SK-N-SH (cell line): ENCODE data around the gene PLK1. TPM values are rescaled to one million over a fixed set of nuclear protein-coding genes. Genes with fewer than 3 reads are reported as not detected.
A peak's percentile ranks its signal among the peaks of the same experiment; 100 is the strongest.

Experiments
- CTCF ChIA-PET: fragments of 300-600, 350-600 bp; formaldehyde crosslinking; extraction: SDS; loops from one replicate; lab custom pipeline; 2021; lab: Yijun Ruan, JAX
- POLR2A ChIA-PET: fragments of 350-600 bp; sonication (Branson Sonifier 250); formaldehyde crosslinking; extraction: SDS; loops from one replicate; lab custom pipeline; 2020; ENCODE audit warnings: antibody characterized with exemption, inconsistent platforms; lab: Yijun Ruan, JAX
- DNase-seq: peaks from one replicate; pipeline ENCODE4 v3.0.0; 2012
- H2AFZ ChIP-seq: fragments of 200-600 bp; sonication (generic); 2 replicates; pipeline ENCODE4 v1.8.1; 2016; ENCODE audit warnings: antibody characterized with exemption, mild to moderate bottlenecking, low read depth
- H3F3A ChIP-seq: fragments of 200-600 bp; sonication (generic); replicated peaks from 2 replicates; pipeline ENCODE3; 2016; ENCODE audit warnings: antibody characterized with exemption, mild to moderate bottlenecking; ENCODE audit not compliant: insufficient read depth
- H3K27ac ChIP-seq, 2 experiments: fragments of 200-500 bp in 1 of 2; fragments of 200-600 bp in 1 of 2; sonication (Bioruptor generic) in 1 of 2; sonication (generic), shearing (Covaris generic) in 1 of 2; 2 replicates each; pipeline versions ENCODE4 v1.5.1 to v1.6.1; 2014 to 2016; ENCODE audit warnings: low read depth in 2 of 2, inconsistent platforms in 1 of 2, low read length in 1 of 2, mild to moderate bottlenecking in 1 of 2, mixed read lengths in 1 of 2
- H3K27me3 ChIP-seq: fragments of 200-600 bp; sonication (generic), shearing (Covaris generic); 2 replicates; pipeline ENCODE4 v1.6.1; 2016; ENCODE audit warnings: mixed run types; ENCODE audit not compliant: insufficient read depth
- H3K36me3 ChIP-seq, 2 experiments: fragments of 200-500 bp in 1 of 2; fragments of 200-600 bp in 1 of 2; sonication (Bioruptor generic) in 1 of 2; sonication (generic) in 1 of 2; replicated peaks in 1 of 2; 2 replicates each; pipeline versions ENCODE3 to v1.5.1; 2014 to 2016; ENCODE audit warnings: low read length in 1 of 2, mild to moderate bottlenecking in 1 of 2; ENCODE audit not compliant: insufficient read depth in 2 of 2, control insufficient read depth in 1 of 2
- H3K4me1 ChIP-seq, 2 experiments: fragments of 200-500 bp in 1 of 2; fragments of 200-600 bp in 1 of 2; sonication (Bioruptor generic) in 1 of 2; sonication (generic), shearing (Covaris generic) in 1 of 2; 2 replicates each; pipeline versions ENCODE4 v1.5.1 to v1.6.1; 2014 to 2016; ENCODE audit warnings: low read depth in 1 of 2, low read length in 1 of 2, mixed run types in 1 of 2; ENCODE audit not compliant: insufficient read depth in 2 of 2, control insufficient read depth in 1 of 2
- H3K4me2 ChIP-seq: fragments of 200-600 bp; sonication (generic), shearing (Covaris generic); 2 replicates; pipeline ENCODE4 v1.6.1; 2017; ENCODE audit warnings: mixed run types
- H3K4me3 ChIP-seq, 2 experiments: fragments of 200-500 bp in 1 of 2; fragments of 200-600 bp in 1 of 2; sonication (Bioruptor generic) in 1 of 2; sonication (generic), shearing (Covaris generic) in 1 of 2; 2 replicates each; pipeline versions ENCODE4 v1.5.1 to v1.8.1; 2014 to 2016; ENCODE audit warnings: low read depth in 2 of 2, inconsistent platforms in 1 of 2, low read length in 1 of 2, mild to moderate bottlenecking in 1 of 2, mixed read lengths in 1 of 2, moderate library complexity in 1 of 2
- H3K79me2 ChIP-seq: fragments of 200-600 bp; sonication (generic); 2 replicates; pipeline ENCODE4 v1.8.1; 2017; ENCODE audit warnings: mild to moderate bottlenecking; ENCODE audit not compliant: insufficient read depth
- H3K9ac ChIP-seq: fragments of 200-600 bp; sonication (generic); 2 replicates; pipeline ENCODE4 v1.6.1; 2017; ENCODE audit warnings: mixed run types
- H3K9me2 ChIP-seq: fragments of 200-600 bp; sonication (generic); 2 replicates; pipeline ENCODE4 v1.6.1; 2017; ENCODE audit warnings: mixed run types
- H3K9me3 ChIP-seq: fragments of 200-600 bp; sonication (generic); 2 replicates; pipeline ENCODE4 v1.6.1; 2017; ENCODE audit warnings: mixed run types, mild to moderate bottlenecking, moderate library complexity
- H4K20me1 ChIP-seq: fragments of 200-600 bp; sonication (generic); 2 replicates; pipeline ENCODE4 v1.6.1; 2017; ENCODE audit warnings: mild to moderate bottlenecking, mixed run types; ENCODE audit not compliant: insufficient read depth
- CHD2 ChIP-seq: fragments of 150-350 bp; IDR thresholded peaks from 2 replicates; pipeline ENCODE4 v1.6.1; 2018; ENCODE audit warnings: low read length; ENCODE audit not compliant: partially characterized antibody
- EP300 ChIP-seq, 2 experiments: IDR thresholded peaks; 2 replicates each; pipeline versions ENCODE4 v1.4.0 to v1.6.1; 2012; ENCODE audit warnings: borderline replicate concordance in 1 of 2, low read depth in 1 of 2, low read length in 1 of 2
- FOXM1 ChIP-seq: IDR thresholded peaks from 2 replicates; pipeline ENCODE4 v1.4.0; 2012; ENCODE audit warnings: low read depth, mild to moderate bottlenecking
- GATA2 ChIP-seq: sonication (generic); formaldehyde crosslinking; IDR thresholded peaks from 2 replicates; pipeline ENCODE4 v1.5.0; 2020; ENCODE audit warnings: mild to moderate bottlenecking, missing genetic modification reagents
- MXI1 ChIP-seq: IDR thresholded peaks from 2 replicates; pipeline ENCODE4 v1.6.1; 2012; ENCODE audit warnings: mild to moderate bottlenecking, low read depth, low read length, improper control_type of control experiment
- NFIC ChIP-seq: IDR thresholded peaks from 2 replicates; pipeline ENCODE4 v1.4.0; 2012; ENCODE audit warnings: borderline replicate concordance
- NRF1 ChIP-seq: IDR thresholded peaks from 2 replicates; pipeline ENCODE4 v1.6.1; 2012; ENCODE audit warnings: low read depth, mild to moderate bottlenecking, low read length
- POLR2AphosphoS5 ChIP-seq: IDR thresholded peaks from 2 replicates; pipeline ENCODE4 v1.6.1; 2012; ENCODE audit warnings: low read depth, low read length
- RAD21 ChIP-seq: IDR thresholded peaks from 2 replicates; pipeline ENCODE4 v1.6.1; 2012; ENCODE audit warnings: mild to moderate bottlenecking, low read length
- RCOR1 ChIP-seq: fragments of 150-350 bp; IDR thresholded peaks from 2 replicates; pipeline ENCODE4 v1.6.1; 2017; ENCODE audit warnings: antibody characterized with exemption, low read length
- SIN3A ChIP-seq: IDR thresholded peaks from 2 replicates; pipeline ENCODE4 v1.6.1; 2012; ENCODE audit warnings: low read depth, mild to moderate bottlenecking, low read length, moderate library complexity, borderline replicate concordance
- TAF1 ChIP-seq: IDR thresholded peaks from 2 replicates; pipeline ENCODE4 v1.6.1; 2012; ENCODE audit warnings: low read depth, mild to moderate bottlenecking, low read length, moderate library complexity, borderline replicate concordance
- TCF12 ChIP-seq: IDR thresholded peaks from 2 replicates; pipeline ENCODE4 v1.4.0; 2012
- YY1 ChIP-seq: IDR thresholded peaks from 2 replicates; pipeline ENCODE4 v1.4.0; 2012; ENCODE audit warnings: low read depth, mild to moderate bottlenecking
- WGBS: methylation state at CpG from one replicate; pipeline ENCODE4 v1.1.6; 2017; ENCODE audit warnings: low lambda C conversion rate; 5-methylcytosine and 5-hydroxymethylcytosine counted together
- polyA plus RNA-seq, 3 experiments: library from polyadenylated mRNA; depleted of rRNA; stranded (reverse); fragments of >200 nt; gene quantifications; 2 replicates each; pipeline ENCODE4 v1.2.3, GENCODE V29; 2012
- TF ChIP-seq, protein P1 (sequence below): IDR thresholded peaks from 2 replicates; pipeline ENCODE4 v1.4.0; 2012; ENCODE audit warnings: low read depth
- TF ChIP-seq, protein P2 (sequence below): fragments of 150-350 bp; IDR thresholded peaks from 2 replicates; pipeline ENCODE4 v1.6.1; 2017; ENCODE audit warnings: antibody characterized with exemption, low read length, low read depth, borderline replicate concordance
- TF ChIP-seq, protein P3 (sequence below): IDR thresholded peaks from 2 replicates; pipeline ENCODE4 v1.6.1; 2012; ENCODE audit warnings: mild to moderate bottlenecking, low read depth, low read length, moderate library complexity
- TF ChIP-seq, protein P4 (sequence below): fragments of 200-600 bp; sonication (generic); IDR thresholded peaks from 2 replicates; pipeline ENCODE4 v1.6.1; 2017; ENCODE audit warnings: antibody characterized with exemption, mild to moderate bottlenecking, moderate library complexity
- TF ChIP-seq, protein P5 (sequence below): IDR thresholded peaks from 2 replicates; pipeline ENCODE4; 2012

The PLK1 gene
- polyA plus RNA-seq (2012; rRNA removed): 31.4 and 68.7 TPM in 2 replicates
- 27.2 and 38.1 TPM in 2 replicates for polyA plus RNA-seq (2012; cell fraction: cytosol; rRNA removed)
- 60.5 and 79.2 TPM in 2 replicates for polyA plus RNA-seq (2012; cell fraction: nucleus; rRNA removed)

DNA sequence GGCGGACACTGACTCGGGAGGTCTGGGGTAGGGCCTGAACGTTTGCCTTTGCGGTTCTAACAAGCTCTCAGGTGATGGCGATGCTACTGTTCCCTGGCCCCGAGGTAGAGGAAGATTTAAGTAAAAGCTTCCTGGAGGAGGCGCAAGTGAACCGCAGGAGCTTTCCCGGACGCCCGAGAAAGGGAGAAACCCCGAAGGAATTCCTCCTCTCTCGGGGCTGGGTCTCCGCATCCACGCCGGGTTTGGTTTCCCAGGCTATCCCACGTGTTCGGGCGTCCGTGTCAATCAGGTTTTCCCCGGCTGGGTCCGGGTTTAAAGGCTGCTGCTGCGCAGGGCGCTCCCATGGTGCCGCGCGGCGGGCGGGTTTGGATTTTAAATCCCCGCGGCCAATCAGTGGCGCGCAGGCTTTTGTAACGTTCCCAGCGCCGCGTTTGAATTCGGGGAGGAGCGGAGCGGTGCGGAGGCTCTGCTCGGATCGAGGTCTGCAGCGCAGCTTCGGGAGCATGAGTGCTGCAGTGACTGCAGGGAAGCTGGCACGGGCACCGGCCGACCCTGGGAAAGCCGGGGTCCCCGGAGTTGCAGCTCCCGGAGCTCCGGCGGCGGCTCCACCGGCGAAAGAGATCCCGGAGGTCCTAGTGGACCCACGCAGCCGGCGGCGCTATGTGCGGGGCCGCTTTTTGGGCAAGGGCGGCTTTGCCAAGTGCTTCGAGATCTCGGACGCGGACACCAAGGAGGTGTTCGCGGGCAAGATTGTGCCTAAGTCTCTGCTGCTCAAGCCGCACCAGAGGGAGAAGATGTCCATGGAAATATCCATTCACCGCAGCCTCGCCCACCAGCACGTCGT is at the start of gene PLK1:
PLK1 (plus strand) TSS at position 460 of the 844 bp plus-strand sequence; CDS start at position 504, 44 bp downstream.
- DNase-seq: peak; percentile 92
- Histone ChIP-seq H3K27me3 (no peaks in the 10 kb centered on the region), H3K79me2 (peaks cover 60% of the 10 kb centered on the region), H2AFZ (peak within 1 kb of the TSS; percentile 81; the same call in 1 of the 2 replicates), H3F3A (peaks cover 11% of the 10 kb centered on the region), H3K9me2 (no peaks in the 10 kb centered on the region), H3K4me1 (peaks cover 17 to 25% of the 10 kb centered on the region in 2 experiments; a peak in 2 of 4 replicates), H4K20me1 (peaks cover 23% of the 10 kb centered on the region), H3K9ac (peak within 1 kb of the TSS; percentile 88), H3K27ac (peak within 1 kb of the TSS; percentile 34 to 48; a peak in 3 of 4 replicates), H3K4me3 (peak within 1 kb of the TSS; percentile 73 to 77), H3K36me3 (peaks cover 28% of the 10 kb centered on the region in 2 experiments), H3K9me3 (no peaks in the 10 kb centered on the region), H3K4me2 (peak within 1 kb of the TSS; percentile 98)
- ChIA-PET POLR2A (interaction anchor here (0.7 to 2.0 kb wide), 2 partner anchors 11 to 358 kb away, joined by 3 to 9 read pairs; no protein-coding TSS in a partner anchor), CTCF (interaction anchor here (0.7 to 3.1 kb wide), 7 partner anchors 10 to 358 kb away, joined by 3 to 19 read pairs (median 3); partner anchors contain the start of genes DCTN5, PALB2 and UBFD1)
- TF ChIP-seq POLR2AphosphoS5 (peak; percentile 57), GATA2 (CRISPR knock-in tag) (no peak), YY1 (no peak), CHD2 (peak; percentile 80), MXI1 (peak; percentile 99), RAD21 (peak; percentile 27; the same call in 1 of the 2 replicates), RCOR1 (0 out of 2 replicates have a peak, but pooled peaks have one; percentile 31), FOXM1 (peak; percentile 99), NRF1 (peak; percentile 66), TCF12 (0 out of 2 replicates have a peak, but pooled peaks have one; percentile 9), SIN3A (peak; percentile 99), EP300 (IDR thresholded peaks at IDR 0.05; ENCODE audit: borderline replicate concordance in 1 of 2, low read depth in 1 of 2, low read length in 1 of 2) (peak in 1 of 2 experiments; percentile 37; a peak in 1 of 4 replicates), NFIC (no peak), TAF1 (peak; percentile 81)
- TF ChIP-seq, protein P1, sequence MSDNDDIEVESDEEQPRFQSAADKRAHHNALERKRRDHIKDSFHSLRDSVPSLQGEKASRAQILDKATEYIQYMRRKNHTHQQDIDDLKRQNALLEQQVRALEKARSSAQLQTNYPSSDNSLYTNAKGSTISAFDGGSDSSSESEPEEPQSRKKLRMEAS: peak; percentile 92
- TF ChIP-seq, protein P2, sequence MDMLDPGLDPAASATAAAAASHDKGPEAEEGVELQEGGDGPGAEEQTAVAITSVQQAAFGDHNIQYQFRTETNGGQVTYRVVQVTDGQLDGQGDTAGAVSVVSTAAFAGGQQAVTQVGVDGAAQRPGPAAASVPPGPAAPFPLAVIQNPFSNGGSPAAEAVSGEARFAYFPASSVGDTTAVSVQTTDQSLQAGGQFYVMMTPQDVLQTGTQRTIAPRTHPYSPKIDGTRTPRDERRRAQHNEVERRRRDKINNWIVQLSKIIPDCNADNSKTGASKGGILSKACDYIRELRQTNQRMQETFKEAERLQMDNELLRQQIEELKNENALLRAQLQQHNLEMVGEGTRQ: no peak
- TF ChIP-seq, protein P3, sequence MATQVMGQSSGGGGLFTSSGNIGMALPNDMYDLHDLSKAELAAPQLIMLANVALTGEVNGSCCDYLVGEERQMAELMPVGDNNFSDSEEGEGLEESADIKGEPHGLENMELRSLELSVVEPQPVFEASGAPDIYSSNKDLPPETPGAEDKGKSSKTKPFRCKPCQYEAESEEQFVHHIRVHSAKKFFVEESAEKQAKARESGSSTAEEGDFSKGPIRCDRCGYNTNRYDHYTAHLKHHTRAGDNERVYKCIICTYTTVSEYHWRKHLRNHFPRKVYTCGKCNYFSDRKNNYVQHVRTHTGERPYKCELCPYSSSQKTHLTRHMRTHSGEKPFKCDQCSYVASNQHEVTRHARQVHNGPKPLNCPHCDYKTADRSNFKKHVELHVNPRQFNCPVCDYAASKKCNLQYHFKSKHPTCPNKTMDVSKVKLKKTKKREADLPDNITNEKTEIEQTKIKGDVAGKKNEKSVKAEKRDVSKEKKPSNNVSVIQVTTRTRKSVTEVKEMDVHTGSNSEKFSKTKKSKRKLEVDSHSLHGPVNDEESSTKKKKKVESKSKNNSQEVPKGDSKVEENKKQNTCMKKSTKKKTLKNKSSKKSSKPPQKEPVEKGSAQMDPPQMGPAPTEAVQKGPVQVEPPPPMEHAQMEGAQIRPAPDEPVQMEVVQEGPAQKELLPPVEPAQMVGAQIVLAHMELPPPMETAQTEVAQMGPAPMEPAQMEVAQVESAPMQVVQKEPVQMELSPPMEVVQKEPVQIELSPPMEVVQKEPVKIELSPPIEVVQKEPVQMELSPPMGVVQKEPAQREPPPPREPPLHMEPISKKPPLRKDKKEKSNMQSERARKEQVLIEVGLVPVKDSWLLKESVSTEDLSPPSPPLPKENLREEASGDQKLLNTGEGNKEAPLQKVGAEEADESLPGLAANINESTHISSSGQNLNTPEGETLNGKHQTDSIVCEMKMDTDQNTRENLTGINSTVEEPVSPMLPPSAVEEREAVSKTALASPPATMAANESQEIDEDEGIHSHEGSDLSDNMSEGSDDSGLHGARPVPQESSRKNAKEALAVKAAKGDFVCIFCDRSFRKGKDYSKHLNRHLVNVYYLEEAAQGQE: peak; percentile 31; the same call in 1 of the 2 replicates
- TF ChIP-seq, protein P4, sequence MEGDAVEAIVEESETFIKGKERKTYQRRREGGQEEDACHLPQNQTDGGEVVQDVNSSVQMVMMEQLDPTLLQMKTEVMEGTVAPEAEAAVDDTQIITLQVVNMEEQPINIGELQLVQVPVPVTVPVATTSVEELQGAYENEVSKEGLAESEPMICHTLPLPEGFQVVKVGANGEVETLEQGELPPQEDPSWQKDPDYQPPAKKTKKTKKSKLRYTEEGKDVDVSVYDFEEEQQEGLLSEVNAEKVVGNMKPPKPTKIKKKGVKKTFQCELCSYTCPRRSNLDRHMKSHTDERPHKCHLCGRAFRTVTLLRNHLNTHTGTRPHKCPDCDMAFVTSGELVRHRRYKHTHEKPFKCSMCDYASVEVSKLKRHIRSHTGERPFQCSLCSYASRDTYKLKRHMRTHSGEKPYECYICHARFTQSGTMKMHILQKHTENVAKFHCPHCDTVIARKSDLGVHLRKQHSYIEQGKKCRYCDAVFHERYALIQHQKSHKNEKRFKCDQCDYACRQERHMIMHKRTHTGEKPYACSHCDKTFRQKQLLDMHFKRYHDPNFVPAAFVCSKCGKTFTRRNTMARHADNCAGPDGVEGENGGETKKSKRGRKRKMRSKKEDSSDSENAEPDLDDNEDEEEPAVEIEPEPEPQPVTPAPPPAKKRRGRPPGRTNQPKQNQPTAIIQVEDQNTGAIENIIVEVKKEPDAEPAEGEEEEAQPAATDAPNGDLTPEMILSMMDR: peak; percentile 58
- TF ChIP-seq, protein P5, sequence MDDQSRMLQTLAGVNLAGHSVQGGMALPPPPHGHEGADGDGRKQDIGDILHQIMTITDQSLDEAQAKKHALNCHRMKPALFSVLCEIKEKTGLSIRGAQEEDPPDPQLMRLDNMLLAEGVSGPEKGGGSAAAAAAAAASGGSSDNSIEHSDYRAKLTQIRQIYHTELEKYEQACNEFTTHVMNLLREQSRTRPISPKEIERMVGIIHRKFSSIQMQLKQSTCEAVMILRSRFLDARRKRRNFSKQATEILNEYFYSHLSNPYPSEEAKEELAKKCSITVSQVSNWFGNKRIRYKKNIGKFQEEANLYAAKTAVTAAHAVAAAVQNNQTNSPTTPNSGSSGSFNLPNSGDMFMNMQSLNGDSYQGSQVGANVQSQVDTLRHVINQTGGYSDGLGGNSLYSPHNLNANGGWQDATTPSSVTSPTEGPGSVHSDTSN: peak; percentile 87
- 6% methylated on average over 38 of the region's 75 CpGs for WGBS
